MM.1S (cell line): ENCODE data around the gene GALR2.

Experiments
- DNase-seq: peaks from one replicate; pipeline ENCODE4 v3.0.0-alpha.2; 2015
- H2AFZ ChIP-seq: fragments of 300-600 bp; sonication (generic); 2 replicates; pipeline ENCODE4 v1.6.0; 2016; ENCODE audit warnings: antibody characterized with exemption, low read length
- H3F3A ChIP-seq: fragments of 300-600 bp; sonication (generic); 2 replicates; pipeline ENCODE4 v1.6.1; 2016; ENCODE audit warnings: mild to moderate bottlenecking, antibody characterized with exemption, low read length, moderate library complexity, mixed read lengths; ENCODE audit not compliant: insufficient read depth
- H3K27ac ChIP-seq: fragments of 300-600 bp; sonication (generic); 2 replicates; pipeline ENCODE4 v1.5.1; 2016; ENCODE audit warnings: mild to moderate bottlenecking, low read length
- H3K27me3 ChIP-seq: fragments of 300-600 bp; sonication (generic); replicated peaks from 2 replicates; pipeline ENCODE4 v1.6.0; 2016; ENCODE audit warnings: low read length; ENCODE audit not compliant: insufficient read depth
- H3K36me3 ChIP-seq: fragments of 300-600 bp; sonication (generic); replicated peaks from 2 replicates; pipeline ENCODE4 v1.6.1; 2016; ENCODE audit warnings: mild to moderate bottlenecking, low read length, mixed read lengths; ENCODE audit not compliant: insufficient read depth
- H3K4me1 ChIP-seq: fragments of 300-600 bp; sonication (generic); 2 replicates; pipeline ENCODE4 v1.6.1; 2016; ENCODE audit warnings: low read length, mixed read lengths
- H3K4me2 ChIP-seq: fragments of 300-600 bp; sonication (generic); 2 replicates; pipeline ENCODE4 v1.6.0; 2016; ENCODE audit warnings: low read depth, low read length
- H3K4me3 ChIP-seq: fragments of 300-600 bp; sonication (generic); 2 replicates; pipeline ENCODE4 v1.5.1; 2016; ENCODE audit warnings: low read length, mixed read lengths
- H3K79me2 ChIP-seq: fragments of 300-600 bp; sonication (generic); 2 replicates; pipeline ENCODE4 v1.6.1; 2016; ENCODE audit warnings: mixed run types, low read length, mixed read lengths
- H3K9ac ChIP-seq: fragments of 300-600 bp; sonication (generic); 2 replicates; pipeline ENCODE4 v1.6.1; 2016; ENCODE audit warnings: low read length, mixed read lengths
- H3K9me2 ChIP-seq: fragments of 300-600 bp; sonication (generic); replicated peaks from 2 replicates; pipeline ENCODE4 v1.6.1; 2016; ENCODE audit warnings: mild to moderate bottlenecking, low read length, mixed read lengths; ENCODE audit not compliant: insufficient read depth
- H3K9me3 ChIP-seq: fragments of 300-600 bp; sonication (generic); replicated peaks from 2 replicates; pipeline ENCODE4 v1.6.1; 2016; ENCODE audit warnings: mild to moderate bottlenecking, low read length, mixed read lengths; ENCODE audit not compliant: insufficient read depth
- H4K20me1 ChIP-seq: fragments of 300-600 bp; sonication (generic); 2 replicates; pipeline ENCODE4 v1.6.1; 2016; ENCODE audit warnings: mild to moderate bottlenecking, low read length, moderate library complexity, mixed read lengths; ENCODE audit not compliant: insufficient read depth
- EZH2 ChIP-seq: fragments of 300-600 bp; sonication (generic); optimal IDR thresholded peaks from 2 replicates; pipeline ENCODE3; 2017; ENCODE audit warnings: low read depth, mild to moderate bottlenecking, antibody characterized with exemption, low read length, mixed read lengths
- EZH2phosphoT487 ChIP-seq: fragments of 300-600 bp; sonication (generic); IDR thresholded peaks from 2 replicates; pipeline ENCODE4 v1.6.1; 2018; ENCODE audit warnings: antibody characterized with exemption, low read length
- TF ChIP-seq, protein P1 (sequence below): fragments of 300-600 bp; sonication (generic); IDR thresholded peaks from 2 replicates; pipeline ENCODE4 v1.5.1; 2016; ENCODE audit warnings: antibody characterized with exemption, low read length, mixed read lengths

GALR2 gene

GRCh38 chr17:76083536-76084182 lies 9.1 kb downstream of the GALR2 start:
- Histone ChIP-seq H3K9me2 (no peaks in the 10 kb centered on the region), H3K4me3 (no peak overlapping the region), H3K4me2 (no peak overlapping the region), H3K9me3 (no peaks in the 10 kb centered on the region), H4K20me1 (no peaks in the 10 kb centered on the region), H3K27ac (no peak overlapping the region), H3K4me1 (no peaks in the 10 kb centered on the region), H3F3A (no peaks in the 10 kb centered on the region), H3K79me2 (no peaks in the 10 kb centered on the region), H3K27me3 (peaks cover 16% of the 10 kb centered on the region), H3K9ac (no peak overlapping the region), H3K36me3 (no peaks in the 10 kb centered on the region), H2AFZ (no peak overlapping the region)
- no peak for DNase-seq
- TF ChIP-seq EZH2, result no peak
- TF ChIP-seq, protein P1, sequence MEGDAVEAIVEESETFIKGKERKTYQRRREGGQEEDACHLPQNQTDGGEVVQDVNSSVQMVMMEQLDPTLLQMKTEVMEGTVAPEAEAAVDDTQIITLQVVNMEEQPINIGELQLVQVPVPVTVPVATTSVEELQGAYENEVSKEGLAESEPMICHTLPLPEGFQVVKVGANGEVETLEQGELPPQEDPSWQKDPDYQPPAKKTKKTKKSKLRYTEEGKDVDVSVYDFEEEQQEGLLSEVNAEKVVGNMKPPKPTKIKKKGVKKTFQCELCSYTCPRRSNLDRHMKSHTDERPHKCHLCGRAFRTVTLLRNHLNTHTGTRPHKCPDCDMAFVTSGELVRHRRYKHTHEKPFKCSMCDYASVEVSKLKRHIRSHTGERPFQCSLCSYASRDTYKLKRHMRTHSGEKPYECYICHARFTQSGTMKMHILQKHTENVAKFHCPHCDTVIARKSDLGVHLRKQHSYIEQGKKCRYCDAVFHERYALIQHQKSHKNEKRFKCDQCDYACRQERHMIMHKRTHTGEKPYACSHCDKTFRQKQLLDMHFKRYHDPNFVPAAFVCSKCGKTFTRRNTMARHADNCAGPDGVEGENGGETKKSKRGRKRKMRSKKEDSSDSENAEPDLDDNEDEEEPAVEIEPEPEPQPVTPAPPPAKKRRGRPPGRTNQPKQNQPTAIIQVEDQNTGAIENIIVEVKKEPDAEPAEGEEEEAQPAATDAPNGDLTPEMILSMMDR, result no peak
- TF ChIP-seq EZH2phosphoT487, result no peak

- H4K20me1 ChIP-seq, result no peaks in the 10 kb centered on the region
- TF ChIP-seq, protein P1, result no peak
- no peak for TF ChIP-seq EZH2
- TF ChIP-seq EZH2phosphoT487, result no peak
- no peaks in the 10 kb centered on the region for H3K4me1 ChIP-seq
- no peak for DNase-seq
- H3K4me3 ChIP-seq, result no peak overlapping the region
- H3K9ac ChIP-seq, result no peak overlapping the region
- peaks cover 1% of the 10 kb centered on the region for H3K27me3 ChIP-seq
- no peaks in the 10 kb centered on the region for H3F3A ChIP-seq
- no peaks in the 10 kb centered on the region for H3K9me3 ChIP-seq
- H3K79me2 ChIP-seq, result no peaks in the 10 kb centered on the region
- no peaks in the 10 kb centered on the region for H3K9me2 ChIP-seq
- no peak overlapping the region for H2AFZ ChIP-seq
- no peak overlapping the region for H3K27ac ChIP-seq
- no peak overlapping the region for H3K4me2 ChIP-seq
- no peaks in the 10 kb centered on the region for H3K36me3 ChIP-seq
Measured at GRCh38 chr17:76085066-76085730, 10.6 kb downstream of the GALR2 start.

DNA sequence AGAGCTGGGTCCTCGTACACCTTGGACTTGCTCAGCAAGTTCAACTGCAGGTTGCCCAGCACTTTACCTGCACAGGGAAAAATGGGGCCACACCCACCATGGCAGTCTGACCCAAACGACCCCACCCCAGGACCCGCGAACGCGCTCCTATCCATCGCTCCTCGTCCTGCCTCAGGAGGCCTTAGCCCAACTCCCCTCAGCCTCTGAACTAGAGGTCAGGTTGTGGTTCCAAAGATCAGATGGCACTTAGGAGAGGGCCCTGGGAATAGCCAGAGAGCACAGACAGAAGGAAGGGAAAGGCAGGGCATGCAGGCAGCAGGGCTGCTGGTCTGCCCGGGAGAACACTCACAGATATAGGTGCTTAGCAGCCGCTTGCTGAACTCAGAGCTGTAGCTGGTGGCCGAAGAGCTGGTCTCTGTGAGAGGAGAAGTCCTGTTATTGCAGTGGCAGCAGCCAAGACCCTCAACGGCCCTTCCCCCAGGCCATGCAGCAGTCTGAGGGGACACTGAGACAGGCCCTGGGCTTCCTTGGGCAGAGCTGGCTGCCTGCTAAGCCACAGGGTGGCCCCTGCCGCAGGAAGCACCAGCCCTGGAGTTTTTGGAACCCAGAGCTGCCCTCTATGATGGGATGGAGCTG lies 11.3 kb downstream of the GALR2 start:
- Histone ChIP-seq H3K27me3 (no peaks in the 10 kb centered on the region), H3F3A (no peaks in the 10 kb centered on the region), H3K4me3 (no peak overlapping the region), H3K36me3 (no peaks in the 10 kb centered on the region), H4K20me1 (no peaks in the 10 kb centered on the region), H3K9me3 (no peaks in the 10 kb centered on the region), H3K79me2 (no peaks in the 10 kb centered on the region), H3K9me2 (no peaks in the 10 kb centered on the region), H3K4me1 (no peaks in the 10 kb centered on the region), H3K4me2 (no peak overlapping the region), H2AFZ (no peak overlapping the region), H3K9ac (no peak overlapping the region), H3K27ac (no peak overlapping the region)
- TF ChIP-seq, protein P1, result no peak
- TF ChIP-seq EZH2, result no peak
- TF ChIP-seq EZH2phosphoT487, result no peak
- no peak for DNase-seq
